GM23338 (cell line): Measurements from ENCODE around the gene PAX9. TPM values are rescaled to one million over a fixed set of nuclear protein-coding genes. Genes with fewer than 3 reads are reported as not detected.

Experiments used
- ATAC-seq: fragments of 200-7000 bp; cut with Tn5 transposase; 3 replicates; pipeline ENCODE4 v1.9.1; 2020
- DNase-seq: peaks from one replicate; pipeline ENCODE4 v3.0.0-alpha.2; 2015; ENCODE audit warnings: low spot score
- H2AFZ ChIP-seq: fragments of 200-600 bp; sonication (generic); 2 replicates; pipeline ENCODE4 v1.8.0; 2016; ENCODE audit warnings: antibody characterized with exemption, mild to moderate bottlenecking, moderate library complexity
- H3F3A ChIP-seq: fragments of 200-600 bp; sonication (generic); replicated peaks from 2 replicates; pipeline ENCODE4 v1.8.0; 2017; ENCODE audit warnings: antibody characterized with exemption, mixed run types, low read depth
- H3K27ac ChIP-seq: fragments of 200-600 bp; sonication (generic); 2 replicates; pipeline ENCODE4 v1.6.1; 2016; ENCODE audit warnings: low read depth
- H3K27me3 ChIP-seq: fragments of 200-600 bp; sonication (generic); 2 replicates; pipeline ENCODE4 v1.8.0; 2016; ENCODE audit warnings: mild to moderate bottlenecking, mixed run types, moderate library complexity; ENCODE audit not compliant: insufficient read depth
- H3K36me3 ChIP-seq: fragments of 200-600 bp; sonication (generic); 2 replicates; pipeline ENCODE4 v1.8.0; 2016; ENCODE audit warnings: mild to moderate bottlenecking; ENCODE audit not compliant: insufficient read depth
- H3K4me1 ChIP-seq: fragments of 200-600 bp; sonication (generic); 2 replicates; pipeline ENCODE4 v1.8.0; 2016; ENCODE audit warnings: mild to moderate bottlenecking, moderate library complexity; ENCODE audit not compliant: insufficient read depth
- H3K4me2 ChIP-seq: fragments of 200-600 bp; sonication (generic); 2 replicates; pipeline ENCODE4 v1.7.1; 2017; ENCODE audit warnings: mixed run types
- H3K4me3 ChIP-seq: fragments of 200-600 bp; sonication (generic); 2 replicates; pipeline ENCODE4 v1.6.1; 2016; ENCODE audit warnings: mixed run types
- H3K79me2 ChIP-seq: fragments of 200-600 bp; sonication (generic); replicated peaks from 2 replicates; pipeline ENCODE4 v1.8.0; 2017; ENCODE audit warnings: mild to moderate bottlenecking; ENCODE audit not compliant: insufficient read depth
- H3K9me2 ChIP-seq: fragments of 200-600 bp; sonication (generic); 2 replicates; pipeline ENCODE4 v1.8.0; 2017; ENCODE audit not compliant: insufficient read depth
- H4K20me1 ChIP-seq: fragments of 200-600 bp; sonication (generic); replicated peaks from 2 replicates; pipeline ENCODE4 v1.8.0; 2017; ENCODE audit warnings: mild to moderate bottlenecking; ENCODE audit not compliant: insufficient read depth
- H3K27ac Mint-ChIP-seq: 2 replicates; pipeline ENCODE4 v1.8.0; 2020; ENCODE audit warnings: inconsistent platforms, mild to moderate bottlenecking, moderate library complexity, mixed read lengths
- H3K27me3 Mint-ChIP-seq: 3 replicates; pipeline ENCODE4 v1.8.0; 2022; ENCODE audit warnings: low read depth, mild to moderate bottlenecking, moderate library complexity, mixed read lengths, inconsistent platforms; ENCODE audit not compliant: insufficient read depth, poor library complexity
- H3K36me3 Mint-ChIP-seq: 3 replicates; pipeline ENCODE4 v1.8.0; 2021; ENCODE audit warnings: low read depth, mild to moderate bottlenecking, inconsistent platforms, moderate library complexity, mixed read lengths
- H3K4me1 Mint-ChIP-seq: 3 replicates; pipeline ENCODE4 v1.8.0; 2020; ENCODE audit warnings: mild to moderate bottlenecking, inconsistent platforms, mixed read lengths
- H3K4me3 Mint-ChIP-seq: 3 replicates; pipeline ENCODE4 v1.8.0; 2021; ENCODE audit warnings: moderate library complexity, mild to moderate bottlenecking, inconsistent platforms, mixed read lengths
- H3K9me3 Mint-ChIP-seq: 3 replicates; pipeline ENCODE4 v1.8.0; 2020; ENCODE audit warnings: moderate library complexity, mild to moderate bottlenecking, inconsistent platforms, mixed read lengths
- CREB1 ChIP-seq: fragments of 250-450 bp; sonication (Bioruptor Pico); IDR thresholded peaks from 2 replicates; pipeline ENCODE4 v1.5.0; 2020; ENCODE audit warnings: low read depth, mild to moderate bottlenecking, moderate library complexity
- EZH2 ChIP-seq: fragments of 200-600 bp; sonication (generic); IDR thresholded peaks from one replicate; pipeline ENCODE4 v1.8.0; 2017; ENCODE audit warnings: antibody characterized with exemption, mild to moderate bottlenecking, low read depth; ENCODE audit not compliant: unreplicated experiment
- EZH2phosphoT487 ChIP-seq: fragments of 200-600 bp; sonication (generic); IDR thresholded peaks from one replicate; pipeline ENCODE4 v1.8.1; 2018; ENCODE audit warnings: antibody characterized with exemption; ENCODE audit not compliant: unreplicated experiment
- JUNB ChIP-seq: IDR thresholded peaks from one replicate; pipeline ENCODE4 v1.6.1; 2016; ENCODE audit warnings: antibody characterized with exemption; ENCODE audit not compliant: unreplicated experiment
- NANOG ChIP-seq: IDR thresholded peaks from 2 replicates; pipeline ENCODE4 v1.6.1; 2016; ENCODE audit warnings: antibody characterized with exemption, borderline replicate concordance
- POLR2AphosphoS5 ChIP-seq: IDR thresholded peaks from 2 replicates; pipeline ENCODE4 v1.6.1; 2016; ENCODE audit warnings: antibody characterized with exemption, low read depth
- STAT1 ChIP-seq: IDR thresholded peaks from one replicate; pipeline ENCODE4 v1.6.1; 2016; ENCODE audit warnings: antibody characterized with exemption; ENCODE audit not compliant: unreplicated experiment
- ZNF114 ChIP-seq: fragments of 250-450 bp; sonication (Bioruptor Pico); IDR thresholded peaks from 2 replicates; pipeline ENCODE4 v1.5.0; 2020; ENCODE audit warnings: mild to moderate bottlenecking, moderate library complexity
- ZNF331 ChIP-seq: fragments of 250-450 bp; sonication (Bioruptor Pico); IDR thresholded peaks from 2 replicates; pipeline ENCODE4 v1.5.0; 2020; ENCODE audit warnings: low read depth, mild to moderate bottlenecking, moderate library complexity
- polyA plus RNA-seq: library from polyadenylated mRNA; unstranded; fragments of >200 nt; fragmentation: Nextera tagmentation; extraction: Ambion mirVana; gene quantifications from 2 replicates; pipeline ENCODE4 v1.2.1, GENCODE V29; 2016
- total RNA-seq: library from RNA; depleted of rRNA; stranded (reverse); fragments of >200 nt; shearing (Covaris generic); gene quantifications from 2 replicates; pipeline ENCODE4 v1.2.3, GENCODE V29; 2014
- TF ChIP-seq, protein P1 (sequence below): fragments of 250-450 bp; sonication (Bioruptor Pico); IDR thresholded peaks from 2 replicates; pipeline ENCODE4 v1.5.0; 2020; ENCODE audit warnings: mild to moderate bottlenecking, moderate library complexity
- TF ChIP-seq, protein P2 (sequence below): IDR thresholded peaks from 2 replicates; pipeline ENCODE4 v1.6.1; 2016; ENCODE audit warnings: antibody characterized with exemption
- TF ChIP-seq, protein P3 (sequence below), 2 experiments: fragments of 200-600 bp in 1 of 2; sonication (generic) in 1 of 2; conservative IDR thresholded peaks; 2 replicates each; pipeline versions ENCODE4 v1.5.1 to v1.6.1; 2016 to 2017; ENCODE audit warnings: antibody characterized with exemption in 2 of 2, low read depth in 2 of 2, mild to moderate bottlenecking in 2 of 2, moderate library complexity in 1 of 2
- TF ChIP-seq, protein P4 (sequence below): IDR thresholded peaks from one replicate; pipeline ENCODE4 v1.6.1; 2018; ENCODE audit warnings: antibody characterized with exemption; ENCODE audit not compliant: unreplicated experiment

PAX9 gene
- total and polyA plus RNA-seq, 2 experiments from 2014 or later: 0.74 TPM; not detected in 1

DNA sequence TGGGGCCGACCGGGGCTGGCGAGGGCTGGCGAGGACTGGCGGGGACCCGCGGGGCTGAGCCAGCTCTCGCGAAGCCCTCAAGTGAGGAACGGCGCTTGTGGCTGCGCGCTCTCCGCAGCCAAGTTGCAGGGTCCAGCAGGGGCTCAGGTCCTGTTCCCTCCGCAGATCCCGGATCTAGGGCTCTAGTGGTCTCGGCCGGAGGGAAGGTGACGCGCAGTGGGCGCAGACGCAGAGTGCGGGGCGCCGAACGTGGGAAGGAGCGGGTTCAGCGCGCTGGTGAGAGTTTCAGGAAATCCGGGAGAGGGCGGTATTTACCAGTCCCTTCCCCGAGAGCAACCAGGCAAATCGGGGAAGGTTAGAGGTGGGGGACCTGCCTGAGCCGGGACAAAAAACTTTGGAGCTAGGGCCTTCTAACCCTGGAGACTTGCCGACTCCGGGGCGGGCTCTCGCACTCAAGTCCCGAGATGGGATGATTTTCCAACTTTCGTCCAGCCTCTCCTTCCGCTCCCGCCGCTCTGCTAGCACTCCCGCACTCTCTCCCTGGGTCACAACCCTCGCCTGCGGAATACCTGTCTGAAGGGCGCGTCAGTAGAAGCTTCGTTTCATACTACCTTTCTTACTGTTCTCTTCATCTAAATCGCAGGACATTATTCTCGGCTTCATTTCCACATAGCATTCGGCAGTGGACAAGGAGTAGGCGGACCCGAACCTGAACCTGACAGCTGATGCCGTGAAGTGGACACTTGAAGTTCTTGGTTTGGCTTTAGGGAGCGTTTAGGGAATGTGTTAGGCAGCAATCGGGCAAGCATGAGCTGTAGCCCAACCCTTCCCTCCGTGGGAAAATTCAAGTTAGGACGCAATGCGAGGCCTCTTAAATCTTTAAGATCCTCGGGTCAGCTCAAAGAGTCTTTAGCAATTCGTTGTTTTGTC is 13.6 kb upstream of the PAX9 start:
- H3K4me2 ChIP-seq: peak overlapping the region; percentile 89
- no peaks in the 10 kb centered on the region for H3K36me3 ChIP-seq
- DNase-seq (peak; percentile 91), ATAC-seq (peak; percentile 83)
- no peak overlapping the region for H3K27ac ChIP-seq
- H3K79me2 ChIP-seq: no peaks in the 10 kb centered on the region
- H3F3A ChIP-seq: peaks cover 11% of the 10 kb centered on the region
- Mint-ChIP-seq H3K36me3 (no peaks in the 10 kb centered on the region), H3K4me1 (peaks cover 10% of the 10 kb centered on the region; the same call in 2 of the 3 replicates), H3K4me3 (peak overlapping the region; percentile 80), H3K9me3 (no peaks in the 10 kb centered on the region), H3K27ac (no peak overlapping the region), H3K27me3 (peaks cover 94% of the 10 kb centered on the region)
- TF ChIP-seq EZH2phosphoT487 (peak; percentile 71), POLR2AphosphoS5 (no peak), CREB1 (CRISPR knock-in tag) (no peak), ZNF114 (no peak), EZH2 (peak; percentile 88), STAT1 (no peak), ZNF331 (no peak), JUNB (no peak), NANOG (no peak)
- TF ChIP-seq, protein P1, sequence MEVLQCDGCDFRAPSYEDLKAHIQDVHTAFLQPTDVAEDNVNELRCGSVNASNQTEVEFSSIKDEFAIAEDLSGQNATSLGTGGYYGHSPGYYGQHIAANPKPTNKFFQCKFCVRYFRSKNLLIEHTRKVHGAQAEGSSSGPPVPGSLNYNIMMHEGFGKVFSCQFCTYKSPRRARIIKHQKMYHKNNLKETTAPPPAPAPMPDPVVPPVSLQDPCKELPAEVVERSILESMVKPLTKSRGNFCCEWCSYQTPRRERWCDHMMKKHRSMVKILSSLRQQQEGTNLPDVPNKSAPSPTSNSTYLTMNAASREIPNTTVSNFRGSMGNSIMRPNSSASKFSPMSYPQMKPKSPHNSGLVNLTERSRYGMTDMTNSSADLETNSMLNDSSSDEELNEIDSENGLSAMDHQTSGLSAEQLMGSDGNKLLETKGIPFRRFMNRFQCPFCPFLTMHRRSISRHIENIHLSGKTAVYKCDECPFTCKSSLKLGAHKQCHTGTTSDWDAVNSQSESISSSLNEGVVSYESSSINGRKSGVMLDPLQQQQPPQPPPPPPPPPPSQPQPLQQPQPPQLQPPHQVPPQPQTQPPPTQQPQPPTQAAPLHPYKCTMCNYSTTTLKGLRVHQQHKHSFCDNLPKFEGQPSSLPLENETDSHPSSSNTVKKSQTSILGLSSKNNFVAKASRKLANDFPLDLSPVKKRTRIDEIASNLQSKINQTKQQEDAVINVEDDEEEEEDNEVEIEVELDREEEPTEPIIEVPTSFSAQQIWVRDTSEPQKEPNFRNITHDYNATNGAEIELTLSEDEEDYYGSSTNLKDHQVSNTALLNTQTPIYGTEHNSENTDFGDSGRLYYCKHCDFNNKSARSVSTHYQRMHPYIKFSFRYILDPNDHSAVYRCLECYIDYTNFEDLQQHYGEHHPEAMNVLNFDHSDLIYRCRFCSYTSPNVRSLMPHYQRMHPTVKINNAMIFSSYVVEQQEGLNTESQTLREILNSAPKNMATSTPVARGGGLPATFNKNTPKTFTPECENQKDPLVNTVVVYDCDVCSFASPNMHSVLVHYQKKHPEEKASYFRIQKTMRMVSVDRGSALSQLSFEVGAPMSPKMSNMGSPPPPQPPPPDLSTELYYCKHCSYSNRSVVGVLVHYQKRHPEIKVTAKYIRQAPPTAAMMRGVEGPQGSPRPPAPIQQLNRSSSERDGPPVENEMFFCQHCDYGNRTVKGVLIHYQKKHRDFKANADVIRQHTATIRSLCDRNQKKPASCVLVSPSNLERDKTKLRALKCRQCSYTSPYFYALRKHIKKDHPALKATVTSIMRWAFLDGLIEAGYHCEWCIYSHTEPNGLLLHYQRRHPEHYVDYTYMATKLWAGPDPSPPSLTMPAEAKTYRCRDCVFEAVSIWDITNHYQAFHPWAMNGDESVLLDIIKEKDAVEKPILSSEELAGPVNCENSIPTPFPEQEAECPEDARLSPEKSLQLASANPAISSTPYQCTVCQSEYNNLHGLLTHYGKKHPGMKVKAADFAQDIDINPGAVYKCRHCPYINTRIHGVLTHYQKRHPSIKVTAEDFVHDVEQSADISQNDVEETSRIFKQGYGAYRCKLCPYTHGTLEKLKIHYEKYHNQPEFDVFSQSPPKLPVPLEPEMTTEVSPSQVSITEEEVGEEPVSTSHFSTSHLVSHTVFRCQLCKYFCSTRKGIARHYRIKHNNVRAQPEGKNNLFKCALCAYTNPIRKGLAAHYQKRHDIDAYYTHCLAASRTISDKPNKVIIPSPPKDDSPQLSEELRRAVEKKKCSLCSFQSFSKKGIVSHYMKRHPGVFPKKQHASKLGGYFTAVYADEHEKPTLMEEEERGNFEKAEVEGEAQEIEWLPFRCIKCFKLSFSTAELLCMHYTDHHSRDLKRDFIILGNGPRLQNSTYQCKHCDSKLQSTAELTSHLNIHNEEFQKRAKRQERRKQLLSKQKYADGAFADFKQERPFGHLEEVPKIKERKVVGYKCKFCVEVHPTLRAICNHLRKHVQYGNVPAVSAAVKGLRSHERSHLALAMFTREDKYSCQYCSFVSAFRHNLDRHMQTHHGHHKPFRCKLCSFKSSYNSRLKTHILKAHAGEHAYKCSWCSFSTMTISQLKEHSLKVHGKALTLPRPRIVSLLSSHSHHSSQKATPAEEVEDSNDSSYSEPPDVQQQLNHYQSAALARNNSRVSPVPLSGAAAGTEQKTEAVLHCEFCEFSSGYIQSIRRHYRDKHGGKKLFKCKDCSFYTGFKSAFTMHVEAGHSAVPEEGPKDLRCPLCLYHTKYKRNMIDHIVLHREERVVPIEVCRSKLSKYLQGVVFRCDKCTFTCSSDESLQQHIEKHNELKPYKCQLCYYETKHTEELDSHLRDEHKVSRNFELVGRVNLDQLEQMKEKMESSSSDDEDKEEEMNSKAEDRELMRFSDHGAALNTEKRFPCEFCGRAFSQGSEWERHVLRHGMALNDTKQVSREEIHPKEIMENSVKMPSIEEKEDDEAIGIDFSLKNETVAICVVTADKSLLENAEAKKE (CRISPR knock-in tag): no peak
- TF ChIP-seq, protein P2, sequence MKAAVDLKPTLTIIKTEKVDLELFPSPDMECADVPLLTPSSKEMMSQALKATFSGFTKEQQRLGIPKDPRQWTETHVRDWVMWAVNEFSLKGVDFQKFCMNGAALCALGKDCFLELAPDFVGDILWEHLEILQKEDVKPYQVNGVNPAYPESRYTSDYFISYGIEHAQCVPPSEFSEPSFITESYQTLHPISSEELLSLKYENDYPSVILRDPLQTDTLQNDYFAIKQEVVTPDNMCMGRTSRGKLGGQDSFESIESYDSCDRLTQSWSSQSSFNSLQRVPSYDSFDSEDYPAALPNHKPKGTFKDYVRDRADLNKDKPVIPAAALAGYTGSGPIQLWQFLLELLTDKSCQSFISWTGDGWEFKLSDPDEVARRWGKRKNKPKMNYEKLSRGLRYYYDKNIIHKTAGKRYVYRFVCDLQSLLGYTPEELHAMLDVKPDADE: no peak
- TF ChIP-seq, protein P3, sequence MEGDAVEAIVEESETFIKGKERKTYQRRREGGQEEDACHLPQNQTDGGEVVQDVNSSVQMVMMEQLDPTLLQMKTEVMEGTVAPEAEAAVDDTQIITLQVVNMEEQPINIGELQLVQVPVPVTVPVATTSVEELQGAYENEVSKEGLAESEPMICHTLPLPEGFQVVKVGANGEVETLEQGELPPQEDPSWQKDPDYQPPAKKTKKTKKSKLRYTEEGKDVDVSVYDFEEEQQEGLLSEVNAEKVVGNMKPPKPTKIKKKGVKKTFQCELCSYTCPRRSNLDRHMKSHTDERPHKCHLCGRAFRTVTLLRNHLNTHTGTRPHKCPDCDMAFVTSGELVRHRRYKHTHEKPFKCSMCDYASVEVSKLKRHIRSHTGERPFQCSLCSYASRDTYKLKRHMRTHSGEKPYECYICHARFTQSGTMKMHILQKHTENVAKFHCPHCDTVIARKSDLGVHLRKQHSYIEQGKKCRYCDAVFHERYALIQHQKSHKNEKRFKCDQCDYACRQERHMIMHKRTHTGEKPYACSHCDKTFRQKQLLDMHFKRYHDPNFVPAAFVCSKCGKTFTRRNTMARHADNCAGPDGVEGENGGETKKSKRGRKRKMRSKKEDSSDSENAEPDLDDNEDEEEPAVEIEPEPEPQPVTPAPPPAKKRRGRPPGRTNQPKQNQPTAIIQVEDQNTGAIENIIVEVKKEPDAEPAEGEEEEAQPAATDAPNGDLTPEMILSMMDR (conservative IDR thresholded peaks at IDR 0.05; ENCODE audit: low read depth in 2 of 2): peak; percentile 64 to 72
- TF ChIP-seq, protein P4, sequence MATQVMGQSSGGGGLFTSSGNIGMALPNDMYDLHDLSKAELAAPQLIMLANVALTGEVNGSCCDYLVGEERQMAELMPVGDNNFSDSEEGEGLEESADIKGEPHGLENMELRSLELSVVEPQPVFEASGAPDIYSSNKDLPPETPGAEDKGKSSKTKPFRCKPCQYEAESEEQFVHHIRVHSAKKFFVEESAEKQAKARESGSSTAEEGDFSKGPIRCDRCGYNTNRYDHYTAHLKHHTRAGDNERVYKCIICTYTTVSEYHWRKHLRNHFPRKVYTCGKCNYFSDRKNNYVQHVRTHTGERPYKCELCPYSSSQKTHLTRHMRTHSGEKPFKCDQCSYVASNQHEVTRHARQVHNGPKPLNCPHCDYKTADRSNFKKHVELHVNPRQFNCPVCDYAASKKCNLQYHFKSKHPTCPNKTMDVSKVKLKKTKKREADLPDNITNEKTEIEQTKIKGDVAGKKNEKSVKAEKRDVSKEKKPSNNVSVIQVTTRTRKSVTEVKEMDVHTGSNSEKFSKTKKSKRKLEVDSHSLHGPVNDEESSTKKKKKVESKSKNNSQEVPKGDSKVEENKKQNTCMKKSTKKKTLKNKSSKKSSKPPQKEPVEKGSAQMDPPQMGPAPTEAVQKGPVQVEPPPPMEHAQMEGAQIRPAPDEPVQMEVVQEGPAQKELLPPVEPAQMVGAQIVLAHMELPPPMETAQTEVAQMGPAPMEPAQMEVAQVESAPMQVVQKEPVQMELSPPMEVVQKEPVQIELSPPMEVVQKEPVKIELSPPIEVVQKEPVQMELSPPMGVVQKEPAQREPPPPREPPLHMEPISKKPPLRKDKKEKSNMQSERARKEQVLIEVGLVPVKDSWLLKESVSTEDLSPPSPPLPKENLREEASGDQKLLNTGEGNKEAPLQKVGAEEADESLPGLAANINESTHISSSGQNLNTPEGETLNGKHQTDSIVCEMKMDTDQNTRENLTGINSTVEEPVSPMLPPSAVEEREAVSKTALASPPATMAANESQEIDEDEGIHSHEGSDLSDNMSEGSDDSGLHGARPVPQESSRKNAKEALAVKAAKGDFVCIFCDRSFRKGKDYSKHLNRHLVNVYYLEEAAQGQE: no peak
- H3K9me2 ChIP-seq: no peaks in the 10 kb centered on the region
- peak overlapping the region; percentile 97 for H2AFZ ChIP-seq
- H3K27me3 ChIP-seq: peaks cover 100% of the 10 kb centered on the region
- peaks cover 27% of the 10 kb centered on the region for H4K20me1 ChIP-seq
- H3K4me1 ChIP-seq: peaks cover 21% of the 10 kb centered on the region
- peak overlapping the region; percentile 65 for H3K4me3 ChIP-seq
